ENCODE data around the gene TCEAL8.

DNA sequence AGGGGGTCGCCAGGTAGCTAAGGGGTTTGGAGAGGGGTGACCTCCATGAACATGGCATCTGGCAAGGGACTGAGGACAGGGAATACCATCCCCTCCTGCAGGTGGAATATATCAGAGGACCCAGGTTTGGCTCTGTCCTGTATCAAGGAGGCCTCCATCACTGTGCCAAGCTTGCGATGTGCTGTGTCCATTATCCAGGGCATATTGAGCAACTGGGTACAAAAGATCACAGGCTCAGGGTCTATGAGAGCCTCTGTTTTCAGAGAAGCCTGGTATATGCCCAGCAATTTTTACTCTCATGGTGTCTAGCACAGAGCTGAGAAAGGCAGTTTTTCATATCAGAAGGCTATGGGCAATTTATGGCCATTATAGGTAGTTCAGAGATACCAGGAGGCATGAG is 38.2 kb upstream of the TCEAL8 start:
- TF ChIP-seq POLR2AphosphoS5 (IDR thresholded peaks at IDR 0.05; ENCODE audit: low read depth, low read length) (no peak), CTCF (IDR thresholded peaks at IDR 0.05) (no peak), SIN3A (IDR thresholded peaks at IDR 0.05; ENCODE audit: borderline replicate concordance, low read depth, low read length) (no peak)
- TF ChIP-seq, protein P1, sequence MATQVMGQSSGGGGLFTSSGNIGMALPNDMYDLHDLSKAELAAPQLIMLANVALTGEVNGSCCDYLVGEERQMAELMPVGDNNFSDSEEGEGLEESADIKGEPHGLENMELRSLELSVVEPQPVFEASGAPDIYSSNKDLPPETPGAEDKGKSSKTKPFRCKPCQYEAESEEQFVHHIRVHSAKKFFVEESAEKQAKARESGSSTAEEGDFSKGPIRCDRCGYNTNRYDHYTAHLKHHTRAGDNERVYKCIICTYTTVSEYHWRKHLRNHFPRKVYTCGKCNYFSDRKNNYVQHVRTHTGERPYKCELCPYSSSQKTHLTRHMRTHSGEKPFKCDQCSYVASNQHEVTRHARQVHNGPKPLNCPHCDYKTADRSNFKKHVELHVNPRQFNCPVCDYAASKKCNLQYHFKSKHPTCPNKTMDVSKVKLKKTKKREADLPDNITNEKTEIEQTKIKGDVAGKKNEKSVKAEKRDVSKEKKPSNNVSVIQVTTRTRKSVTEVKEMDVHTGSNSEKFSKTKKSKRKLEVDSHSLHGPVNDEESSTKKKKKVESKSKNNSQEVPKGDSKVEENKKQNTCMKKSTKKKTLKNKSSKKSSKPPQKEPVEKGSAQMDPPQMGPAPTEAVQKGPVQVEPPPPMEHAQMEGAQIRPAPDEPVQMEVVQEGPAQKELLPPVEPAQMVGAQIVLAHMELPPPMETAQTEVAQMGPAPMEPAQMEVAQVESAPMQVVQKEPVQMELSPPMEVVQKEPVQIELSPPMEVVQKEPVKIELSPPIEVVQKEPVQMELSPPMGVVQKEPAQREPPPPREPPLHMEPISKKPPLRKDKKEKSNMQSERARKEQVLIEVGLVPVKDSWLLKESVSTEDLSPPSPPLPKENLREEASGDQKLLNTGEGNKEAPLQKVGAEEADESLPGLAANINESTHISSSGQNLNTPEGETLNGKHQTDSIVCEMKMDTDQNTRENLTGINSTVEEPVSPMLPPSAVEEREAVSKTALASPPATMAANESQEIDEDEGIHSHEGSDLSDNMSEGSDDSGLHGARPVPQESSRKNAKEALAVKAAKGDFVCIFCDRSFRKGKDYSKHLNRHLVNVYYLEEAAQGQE (IDR thresholded peaks at IDR 0.05; ENCODE audit: low read depth, low read length) = no peak

All from SK-N-SH (cell line).